ENCODE results near the gene ZNF227.

DNA sequence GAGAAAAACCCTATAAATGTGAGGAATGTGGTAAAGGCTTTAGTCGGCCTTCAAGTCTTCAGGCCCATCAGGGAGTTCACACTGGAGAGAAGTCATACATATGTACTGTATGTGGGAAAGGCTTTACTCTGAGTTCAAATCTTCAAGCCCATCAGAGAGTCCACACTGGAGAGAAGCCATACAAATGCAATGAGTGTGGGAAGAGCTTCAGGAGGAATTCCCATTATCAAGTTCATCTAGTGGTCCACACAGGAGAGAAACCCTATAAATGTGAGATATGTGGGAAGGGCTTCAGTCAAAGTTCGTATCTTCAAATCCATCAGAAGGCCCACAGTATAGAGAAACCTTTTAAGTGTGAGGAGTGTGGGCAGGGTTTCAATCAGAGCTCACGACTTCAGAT is 35.7 kb upstream of the ZNF227 start:
- TF ChIP-seq, protein P1, sequence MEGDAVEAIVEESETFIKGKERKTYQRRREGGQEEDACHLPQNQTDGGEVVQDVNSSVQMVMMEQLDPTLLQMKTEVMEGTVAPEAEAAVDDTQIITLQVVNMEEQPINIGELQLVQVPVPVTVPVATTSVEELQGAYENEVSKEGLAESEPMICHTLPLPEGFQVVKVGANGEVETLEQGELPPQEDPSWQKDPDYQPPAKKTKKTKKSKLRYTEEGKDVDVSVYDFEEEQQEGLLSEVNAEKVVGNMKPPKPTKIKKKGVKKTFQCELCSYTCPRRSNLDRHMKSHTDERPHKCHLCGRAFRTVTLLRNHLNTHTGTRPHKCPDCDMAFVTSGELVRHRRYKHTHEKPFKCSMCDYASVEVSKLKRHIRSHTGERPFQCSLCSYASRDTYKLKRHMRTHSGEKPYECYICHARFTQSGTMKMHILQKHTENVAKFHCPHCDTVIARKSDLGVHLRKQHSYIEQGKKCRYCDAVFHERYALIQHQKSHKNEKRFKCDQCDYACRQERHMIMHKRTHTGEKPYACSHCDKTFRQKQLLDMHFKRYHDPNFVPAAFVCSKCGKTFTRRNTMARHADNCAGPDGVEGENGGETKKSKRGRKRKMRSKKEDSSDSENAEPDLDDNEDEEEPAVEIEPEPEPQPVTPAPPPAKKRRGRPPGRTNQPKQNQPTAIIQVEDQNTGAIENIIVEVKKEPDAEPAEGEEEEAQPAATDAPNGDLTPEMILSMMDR (optimal IDR thresholded peaks at IDR 0.05 in 1 of 3, IDR thresholded peaks at IDR 0.05 in 1 of 3, conservative IDR thresholded peaks at IDR 0.05 in 1 of 3; ENCODE audit: extremely low read depth in 1 of 3, insufficient read depth in 2 of 3, low read length in 3 of 3): no peak
- TF ChIP-seq EZH2 (IDR thresholded peaks at IDR 0.05; ENCODE audit: low read length): no peak

Data from keratinocyte (primary cell).